ENCODE data around the gene PDE11A.
"Not testable (repeated sequence)": the region's sequence is repeated elsewhere in the genome, so short reads cannot be mapped to it uniquely, and the experiment has no call there.

The PDE11A gene

DNA sequence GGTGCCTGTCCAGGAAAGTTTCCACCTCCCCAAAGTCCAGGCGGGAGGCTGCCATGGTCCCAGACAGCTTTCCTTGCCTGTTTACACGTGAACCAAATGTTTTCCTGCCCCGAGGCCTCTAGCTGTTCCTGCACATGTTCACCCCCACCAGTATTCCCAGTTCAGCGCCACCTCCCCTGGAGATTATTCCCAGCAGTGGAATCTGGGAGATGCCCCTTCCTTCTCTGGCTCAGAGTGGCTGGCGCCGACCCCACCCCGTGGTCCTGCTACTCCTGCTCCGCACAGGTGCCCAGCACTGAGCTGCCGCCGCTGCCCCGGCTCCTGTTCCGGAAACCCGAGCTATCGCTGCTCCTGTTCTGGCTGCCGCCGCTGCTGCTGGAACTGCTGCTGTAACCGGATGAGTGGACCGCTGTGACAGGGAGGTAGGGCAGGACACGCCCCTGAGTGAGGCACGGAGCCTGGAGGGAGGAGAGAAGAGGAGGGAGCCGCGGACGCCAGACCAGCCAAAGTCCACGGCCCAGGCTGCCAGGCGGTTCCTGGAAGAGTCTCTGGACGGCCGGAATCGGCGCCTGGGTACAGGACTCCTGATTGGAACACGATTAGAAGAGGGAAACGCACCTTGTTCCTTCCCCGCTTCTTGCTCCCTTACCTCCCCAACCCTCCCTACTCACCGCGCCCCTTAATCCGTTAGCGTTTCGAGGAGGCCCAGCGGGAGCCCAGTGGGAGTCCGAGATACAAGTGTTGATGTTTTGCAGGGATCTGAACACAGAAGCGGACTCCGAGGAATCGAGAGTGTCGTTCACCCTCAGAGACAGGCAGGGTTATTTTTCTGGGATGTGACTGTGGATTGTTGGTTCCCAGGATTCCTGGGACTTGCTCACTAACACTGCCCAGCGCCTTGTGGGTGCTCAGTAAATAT is at the start of gene PDE11A:
Gene PDE11A (minus strand): TSS at position 395 of the 919 bp plus-strand sequence. CDS start 340 bp downstream, at position 55.
- DNase-seq (ENCODE audit: low read depth) = peak; percentile 70

DNA sequence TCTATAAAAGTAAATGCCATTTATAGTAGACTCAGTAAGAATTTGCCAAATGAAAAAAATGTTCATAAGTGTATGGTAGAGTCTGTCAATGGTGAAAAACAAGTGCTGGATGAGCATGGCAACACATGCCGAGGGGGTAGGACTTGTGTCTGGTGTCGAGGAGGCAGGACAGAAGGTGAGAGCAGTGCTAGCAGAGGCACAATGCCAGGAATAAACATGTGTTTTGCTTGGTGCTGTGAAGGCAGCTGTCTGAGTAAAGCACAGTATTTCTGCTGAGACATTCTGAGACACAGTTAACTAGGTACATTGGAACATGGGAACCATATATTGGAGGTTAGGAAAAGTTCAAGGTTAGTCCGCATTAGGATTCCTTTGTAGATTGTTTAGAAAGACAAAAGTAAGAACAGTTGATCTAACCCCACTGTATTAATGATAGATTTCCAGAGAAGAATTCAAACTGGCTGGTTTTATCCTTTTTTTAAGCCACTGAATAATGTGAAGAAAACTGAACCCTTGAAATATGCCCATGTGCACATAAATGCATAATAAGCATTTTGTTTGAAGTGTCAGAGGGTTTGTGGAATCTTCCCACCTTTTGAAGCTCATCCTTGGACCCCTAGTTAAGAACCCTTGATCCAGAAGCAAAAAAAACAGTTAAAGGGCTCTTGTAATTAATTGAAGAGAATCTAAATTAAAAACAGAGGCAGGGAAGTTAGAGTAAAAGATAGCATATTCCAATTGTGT is 46.8 kb upstream of the PDE11A start:
- DNase-seq (ENCODE audit: low read depth) = no peak

DNA sequence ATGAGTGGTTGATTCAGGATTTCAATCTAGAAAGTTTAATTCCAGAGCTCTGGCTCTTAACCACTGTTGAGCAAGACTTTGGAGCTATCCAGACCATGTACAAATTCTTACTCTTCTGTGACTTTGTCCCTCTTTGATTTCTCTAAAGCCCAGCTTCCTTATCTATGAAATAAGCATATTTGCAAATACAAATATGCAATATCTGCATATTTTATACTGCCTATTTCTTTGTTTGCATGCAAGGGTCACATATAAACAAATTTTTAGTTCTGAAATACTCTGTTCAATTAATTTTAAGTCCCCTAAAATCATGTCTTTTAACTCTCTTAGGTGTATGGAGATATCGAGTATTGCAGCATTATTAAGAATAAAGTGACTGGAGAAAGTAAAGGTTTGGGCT is 45.1 kb upstream of the PDE11A start:
- DNase-seq (ENCODE audit: low read depth) = no peak

DNA sequence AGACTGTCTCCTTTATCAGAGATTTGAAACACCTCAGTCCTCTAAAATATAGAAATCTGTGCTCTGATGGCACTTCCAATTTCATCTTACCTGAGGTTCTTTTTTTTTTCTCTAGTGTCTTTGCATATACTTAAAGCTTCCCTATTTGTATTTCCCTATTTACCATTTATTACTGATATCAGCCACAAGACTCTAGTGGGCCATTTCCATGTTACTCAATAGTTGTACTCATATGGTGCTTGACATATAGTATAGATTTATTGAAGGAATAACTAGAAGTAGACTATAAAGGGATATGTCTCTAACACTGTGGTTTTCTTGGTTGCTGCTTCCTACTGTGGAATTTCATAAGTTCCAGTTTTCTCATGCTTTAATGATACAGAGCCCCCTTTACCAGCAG is 42.7 kb upstream of the PDE11A start:
- DNase-seq (ENCODE audit: low read depth) = no peak

DNA sequence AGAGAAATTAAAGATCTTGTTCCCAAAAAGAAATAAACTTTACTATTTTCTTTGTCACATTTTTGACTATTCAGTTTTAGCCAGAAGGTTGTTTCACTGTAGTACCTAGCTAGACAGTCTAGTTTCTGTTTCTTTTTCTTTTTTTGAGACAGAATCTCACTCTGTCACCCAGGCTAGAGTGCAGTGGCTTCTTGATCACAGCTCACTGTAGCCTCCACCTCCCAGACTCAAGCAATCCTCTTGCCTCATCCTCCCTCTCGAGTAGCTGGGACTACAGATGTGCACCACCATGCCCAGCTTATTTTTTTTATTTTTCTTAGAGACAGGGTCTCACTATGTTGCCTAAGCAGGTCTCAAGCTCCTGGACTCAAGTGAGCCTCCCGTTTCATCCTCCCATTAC is 41.9 kb upstream of the PDE11A start:
- no peak for DNase-seq (ENCODE audit: low read depth)

DNA sequence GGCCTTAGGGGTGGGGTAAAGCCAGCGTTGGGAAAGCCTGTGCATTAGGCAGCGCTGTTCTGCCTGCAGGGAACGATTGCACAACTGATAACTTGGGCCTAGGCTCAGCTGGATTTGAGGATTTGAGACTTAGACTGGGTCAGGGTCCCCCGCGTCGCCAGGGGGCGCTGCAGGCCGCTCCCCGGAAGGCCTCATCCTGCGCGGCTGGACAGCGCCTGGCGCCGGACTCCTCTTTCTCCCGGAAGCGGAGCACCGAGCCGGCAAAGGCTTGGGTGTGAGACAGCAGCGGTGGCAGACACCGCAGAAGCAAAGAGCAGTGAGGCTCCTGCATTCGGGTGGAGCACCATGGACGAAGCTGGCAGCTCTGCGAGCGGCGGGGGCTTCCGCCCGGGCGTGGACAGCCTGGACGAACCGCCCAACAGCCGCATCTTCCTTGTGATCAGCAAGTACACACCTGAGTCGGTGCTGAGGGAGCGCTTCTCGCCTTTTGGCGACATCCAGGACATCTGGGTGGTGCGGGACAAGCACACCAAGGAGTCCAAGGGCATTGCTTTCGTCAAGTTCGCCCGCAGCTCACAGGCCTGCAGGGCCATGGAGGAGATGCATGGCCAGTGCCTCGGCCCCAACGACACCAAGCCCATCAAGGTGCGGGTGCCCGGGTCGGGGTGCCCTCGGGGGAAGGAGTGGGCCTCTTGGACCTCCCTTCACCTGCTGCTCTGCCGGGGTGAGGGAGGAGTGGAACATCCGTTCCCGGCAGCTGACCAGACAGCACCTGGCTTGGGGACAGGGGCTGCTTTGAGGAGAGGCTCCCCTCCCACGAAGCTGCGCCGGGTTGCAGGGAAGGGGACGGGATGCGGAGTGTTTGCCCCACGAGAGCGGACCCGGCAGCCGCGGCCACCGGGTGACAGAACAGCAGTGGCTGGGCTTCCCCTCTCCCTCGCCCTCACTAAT is 39.9 kb upstream of the PDE11A start, which contains the start of gene RBM45:
Gene RBM45 (plus strand): TSS at position 236 of the 951 bp plus-strand sequence. CDS start 110 bp downstream, at position 346.
- DNase-seq (ENCODE audit: low read depth) = peak; percentile 97

DNA sequence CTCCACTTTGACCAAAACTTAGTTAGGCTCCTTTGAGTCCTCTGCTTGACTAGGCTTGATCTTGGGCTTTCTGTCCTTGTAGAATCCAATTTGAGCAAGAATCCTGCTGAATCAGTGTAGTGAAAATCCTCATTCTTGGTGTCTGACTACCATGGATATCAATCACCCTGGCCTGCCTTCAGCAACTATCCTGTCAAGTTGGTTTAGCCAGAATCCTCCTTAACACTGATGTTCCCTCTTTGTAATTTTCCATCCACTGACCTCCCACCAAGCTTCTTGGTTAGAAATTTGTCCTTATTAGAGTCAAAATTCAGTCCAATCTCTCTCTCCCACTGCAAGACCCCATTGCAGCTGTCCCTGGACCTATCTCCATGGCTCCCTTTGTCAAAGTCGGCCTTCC is 39.2 kb upstream of the PDE11A start:
- no peak for DNase-seq (ENCODE audit: low read depth)

DNA sequence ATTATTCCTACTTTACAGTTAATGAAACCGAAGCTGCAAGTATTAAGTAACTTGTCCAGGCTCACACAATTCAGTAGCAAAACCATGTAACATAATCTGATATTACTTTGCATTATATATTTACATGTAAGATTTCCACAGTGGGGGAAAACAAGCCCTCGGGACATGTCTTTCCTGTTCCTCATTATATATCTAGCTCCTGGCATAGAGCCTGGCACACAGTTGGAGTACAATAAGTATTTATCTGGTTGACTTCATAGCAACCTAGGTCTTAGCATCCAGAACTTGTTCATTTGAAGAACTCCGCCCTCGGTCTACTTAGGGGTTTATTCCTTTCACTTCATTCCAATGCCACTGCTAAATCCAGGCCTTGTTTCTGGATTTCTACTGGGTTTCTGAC is 38.1 kb upstream of the PDE11A start:
- no peak for DNase-seq (ENCODE audit: low read depth)

DNA sequence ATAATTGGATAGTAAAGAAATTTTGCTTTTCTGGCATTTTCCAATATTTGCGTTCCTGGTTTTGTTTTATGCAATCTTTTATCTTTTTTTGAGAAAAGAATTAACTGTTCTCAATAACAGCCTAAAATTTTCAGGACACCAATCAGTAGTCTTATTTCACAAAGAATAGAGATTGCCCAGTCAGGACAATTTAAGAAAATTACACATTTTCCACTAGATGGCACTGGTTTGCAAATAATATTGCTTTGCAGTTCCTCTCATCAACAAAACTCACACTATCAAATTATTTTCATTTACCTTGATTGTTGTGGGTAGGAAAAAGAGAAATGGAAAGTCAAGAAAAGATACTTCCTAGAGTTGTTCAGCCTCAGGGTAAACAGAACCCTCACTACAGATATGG is 37.2 kb upstream of the PDE11A start:
- peak; percentile 37 for DNase-seq (ENCODE audit: low read depth)

DNA sequence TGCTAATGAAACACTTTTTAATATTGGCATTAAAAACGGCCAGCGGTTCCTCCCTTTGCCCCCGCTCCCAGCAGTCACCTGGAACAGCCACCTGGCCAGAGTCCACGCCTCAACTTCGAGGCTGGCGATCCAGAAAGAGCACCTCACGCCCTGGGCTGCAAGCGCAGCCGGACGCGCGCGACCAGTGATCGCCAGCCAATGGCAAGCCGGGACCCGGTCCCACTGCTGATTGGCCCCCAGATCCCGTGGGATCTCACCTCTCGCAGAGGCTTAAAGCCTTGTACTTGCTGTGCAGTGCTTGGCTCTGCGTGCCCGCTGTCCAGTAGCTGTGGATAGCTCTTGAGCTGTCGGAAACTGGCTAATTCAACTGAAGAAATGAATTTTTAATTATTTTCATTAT is 35.6 kb upstream of the PDE11A start:
- DNase-seq (ENCODE audit: low read depth) = no peak

DNA sequence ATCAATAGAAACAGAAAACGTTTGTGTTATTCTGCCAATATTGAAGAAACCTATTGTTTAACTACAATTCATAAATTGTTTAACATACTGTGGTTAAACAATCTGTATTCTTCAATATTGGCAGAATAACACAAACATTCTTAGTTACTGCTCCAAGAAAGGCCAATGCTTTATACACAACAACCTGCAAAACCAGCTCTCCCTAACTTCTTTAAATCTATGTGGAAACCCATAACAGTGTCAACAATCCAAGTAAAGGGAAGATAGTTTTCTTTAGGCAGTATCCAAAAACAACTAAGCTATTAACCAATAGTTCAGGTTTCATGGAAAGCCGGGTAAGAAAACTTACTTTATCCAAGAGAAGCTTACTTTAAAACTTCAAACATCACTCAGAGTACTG is 33.5 kb upstream of the PDE11A start:
- no peak for DNase-seq (ENCODE audit: low read depth)

DNA sequence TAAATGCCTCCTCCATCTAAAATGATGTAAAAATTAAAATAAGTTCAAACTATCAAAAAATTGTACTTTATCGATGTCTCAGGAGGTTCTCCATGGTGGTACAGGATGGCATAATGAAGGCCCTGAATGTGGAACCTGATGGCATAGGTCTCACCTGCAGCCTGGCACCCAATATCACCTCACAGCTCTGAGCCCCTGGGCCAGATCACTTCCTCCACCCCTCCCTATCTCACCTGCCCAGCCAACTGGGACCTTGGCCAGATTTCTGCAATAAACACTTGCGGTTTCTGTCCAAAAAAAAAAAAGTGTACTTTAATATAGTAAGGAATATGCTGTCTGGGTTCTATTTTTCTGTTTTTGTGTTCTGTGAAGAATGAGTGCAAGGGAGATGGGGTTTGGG is 33.0 kb upstream of the PDE11A start:
- no peak for DNase-seq (ENCODE audit: low read depth)

DNA sequence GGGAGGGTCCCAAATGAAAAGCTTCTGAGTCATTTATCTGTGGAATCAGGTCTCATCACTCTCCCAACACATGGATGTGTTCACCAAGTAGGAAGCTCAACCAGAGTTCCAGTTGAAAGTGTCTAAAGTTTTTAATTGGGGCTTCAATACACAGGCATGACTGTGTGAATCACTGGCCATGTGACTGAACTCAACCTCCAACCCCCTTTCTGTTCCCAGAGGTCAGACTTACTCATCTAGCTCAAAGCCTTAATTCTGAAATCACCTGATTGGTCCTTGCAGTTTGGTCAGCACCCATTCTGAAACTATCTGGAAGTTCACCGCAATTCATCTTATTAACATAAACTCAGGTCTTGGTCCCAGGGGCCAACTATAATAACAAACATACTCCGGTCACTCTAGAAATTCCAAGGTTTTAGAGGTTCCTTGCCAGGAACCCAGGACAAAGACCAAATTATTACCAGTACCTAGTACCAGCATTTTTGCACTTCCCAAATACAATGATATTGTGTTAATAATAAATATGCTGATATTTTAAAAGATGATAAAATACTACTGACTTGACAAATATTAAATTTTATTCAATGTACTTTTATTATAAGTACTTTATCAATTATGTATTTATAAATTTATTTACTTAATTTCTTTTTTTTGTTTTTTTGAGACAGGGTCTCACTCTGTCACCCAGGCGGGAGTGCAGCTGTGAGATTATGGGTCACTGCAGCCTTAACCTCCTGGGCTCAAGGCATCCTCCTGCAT is 28.9 kb upstream of the PDE11A start:
- DNase-seq (ENCODE audit: low read depth) = no peak

DNA sequence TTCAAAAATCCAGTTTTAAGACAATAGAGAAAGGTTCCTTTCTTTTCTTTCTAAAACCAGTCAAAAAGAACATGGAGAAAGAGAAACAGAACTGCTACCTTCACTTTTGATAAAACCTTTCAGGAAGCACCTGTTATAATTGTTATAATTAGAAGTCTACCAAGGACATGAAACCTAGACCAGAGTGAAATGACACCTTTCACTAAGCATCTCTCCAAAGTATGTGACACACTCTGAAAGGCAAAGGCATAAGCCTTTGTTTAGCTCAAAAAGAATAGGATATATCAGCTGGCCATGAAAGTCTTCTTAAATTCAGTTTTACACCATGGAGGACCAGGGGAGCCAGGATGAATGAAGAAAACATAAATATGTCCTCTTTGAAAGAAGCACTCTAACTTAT is 20.9 kb upstream of the PDE11A start:
- DNase-seq (ENCODE audit: low read depth) = no peak

DNA sequence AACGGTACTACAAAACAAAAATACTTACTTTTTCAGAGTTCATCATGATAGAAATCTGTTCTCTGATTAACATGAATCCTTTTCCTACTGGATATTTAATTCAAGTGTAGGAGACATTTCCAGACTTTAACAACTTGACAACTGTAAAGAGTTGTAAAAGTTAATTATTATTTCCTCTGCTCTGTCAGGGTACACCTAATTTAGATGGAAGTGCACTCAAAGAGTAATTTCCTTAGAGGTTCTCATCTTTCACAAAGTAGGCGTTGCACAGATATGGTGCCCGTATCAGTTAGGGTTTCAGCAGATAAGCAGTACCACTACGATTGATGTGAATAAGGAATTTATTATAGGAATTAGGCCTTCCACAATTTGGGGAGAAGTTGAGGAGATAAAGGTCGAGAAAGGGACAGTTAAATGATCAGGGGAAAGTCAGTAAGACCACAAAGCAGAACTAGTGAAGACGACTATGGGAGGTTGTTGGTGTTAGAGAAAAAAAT is 16.2 kb upstream of the PDE11A start:
- no peak for DNase-seq (ENCODE audit: low read depth)

DNA sequence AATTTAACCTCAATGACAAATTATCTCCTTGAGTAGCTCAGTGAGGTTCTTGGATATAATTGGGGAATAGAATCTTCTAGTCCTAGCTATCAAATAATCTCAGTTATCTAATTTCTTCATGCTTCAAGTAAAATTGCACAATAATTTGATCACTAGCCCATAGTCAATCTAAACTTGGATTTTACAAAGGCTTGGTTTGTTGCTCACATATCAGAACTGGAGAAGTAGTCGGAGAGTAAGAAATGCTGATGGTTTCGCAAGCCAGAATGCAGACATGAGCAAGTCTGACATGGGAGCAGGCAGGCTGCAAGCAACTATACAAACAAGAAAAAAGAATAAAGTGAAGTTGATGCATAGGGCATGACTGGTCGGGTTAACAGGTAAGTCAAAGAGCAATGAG is 11.7 kb upstream of the PDE11A start:
- DNase-seq (ENCODE audit: low read depth) = peak; percentile 14

DNA sequence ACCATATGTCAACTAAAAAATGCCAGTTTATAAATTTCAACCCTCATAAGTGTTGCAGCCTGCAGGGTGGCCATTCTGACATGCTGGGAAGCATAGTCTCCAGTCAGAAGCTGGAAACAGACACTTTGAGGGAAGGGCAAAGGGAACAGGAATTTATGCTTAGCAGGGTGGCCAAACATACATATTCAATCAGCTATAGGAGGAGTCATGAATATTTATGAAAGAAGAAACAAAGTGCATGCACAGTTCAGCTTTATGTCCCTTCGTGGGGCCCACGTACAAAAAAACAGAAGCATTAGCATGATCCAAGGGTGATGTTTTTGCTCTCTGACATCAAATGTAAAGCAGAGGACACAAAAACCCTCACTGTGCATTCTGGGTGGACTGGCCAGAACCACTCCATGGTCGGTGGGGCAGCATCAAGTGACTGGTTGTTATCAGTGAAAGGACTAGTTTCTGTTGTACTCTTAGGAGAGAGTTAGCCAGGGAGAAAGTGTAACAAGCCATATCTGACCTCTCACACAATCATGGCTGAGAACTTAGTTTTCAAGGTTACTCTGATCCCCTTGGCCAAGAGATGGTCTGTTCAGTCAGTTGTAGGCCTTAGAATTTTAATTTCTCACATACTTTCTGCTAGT is 9.9 kb upstream of the PDE11A start:
- no peak for DNase-seq (ENCODE audit: low read depth)

DNA sequence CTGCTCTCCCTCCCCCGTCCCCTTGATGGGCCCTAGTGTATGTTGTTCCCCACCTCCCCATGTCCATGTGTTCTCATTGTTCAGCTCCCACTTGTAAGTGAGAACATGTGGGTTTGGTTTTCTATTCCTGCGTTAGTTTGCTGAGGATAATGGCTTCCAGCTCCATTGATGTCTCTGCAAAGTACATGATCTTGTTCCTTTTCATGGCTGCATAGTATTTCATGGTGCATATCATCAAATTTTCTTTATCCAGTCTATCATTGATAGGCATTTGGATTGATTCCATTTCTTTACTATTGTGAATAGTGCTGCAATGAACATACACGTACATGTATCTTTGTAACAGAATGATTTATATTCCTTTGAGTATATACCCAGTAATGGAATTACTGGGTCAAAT is 6.7 kb upstream of the PDE11A start:
- DNase-seq (ENCODE audit: low read depth) = not testable (repeated sequence)

DNA sequence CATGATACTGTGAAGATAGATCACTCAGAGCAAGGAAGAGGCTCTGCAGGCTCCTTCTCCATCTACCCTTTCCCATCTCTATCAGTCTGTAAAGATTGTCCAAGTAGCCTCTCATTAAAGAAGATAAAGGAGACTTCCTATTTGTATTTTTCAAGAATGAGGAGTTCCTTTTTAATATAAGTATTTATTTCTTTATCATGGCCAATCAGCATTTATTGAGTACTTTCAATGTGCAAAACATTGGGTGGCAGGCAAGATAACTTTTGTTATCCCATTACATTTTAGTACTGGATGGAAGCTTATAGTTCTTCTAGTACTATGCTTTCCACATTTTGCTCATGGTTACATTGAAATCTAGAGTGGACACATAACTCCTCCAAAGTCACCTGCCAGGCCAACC is 3.6 kb upstream of the PDE11A start:
- DNase-seq (ENCODE audit: low read depth) = no peak

DNA sequence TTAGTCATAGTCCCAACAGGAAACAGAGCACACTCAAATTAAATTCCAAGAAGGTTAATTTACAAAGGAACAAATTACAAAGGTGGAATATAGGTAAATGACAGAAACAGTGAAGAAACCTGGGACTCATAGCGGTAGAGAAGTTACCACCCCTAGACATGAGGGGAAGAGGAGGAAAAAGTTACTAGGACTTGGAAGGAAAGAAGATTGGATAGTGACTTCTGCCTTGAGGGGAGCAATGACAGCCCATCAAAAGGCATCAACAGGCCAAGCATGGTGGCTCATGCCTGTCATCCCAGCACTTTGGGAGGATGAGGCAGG is 2.4 kb upstream of the PDE11A start:
- DNase-seq (ENCODE audit: low read depth) = no peak
